ENCODE results near the gene DIAPH3. TPM values are rescaled to one million over a fixed set of nuclear protein-coding genes. Genes with fewer than 3 reads are reported as not detected.

Gene DIAPH3
- total and polyA plus RNA-seq, 2 of the 8 experiments (the other 6 are each of a cell fraction or from before 2014, with no cell fraction given) = 8.0 to 30.8 TPM

DNA sequence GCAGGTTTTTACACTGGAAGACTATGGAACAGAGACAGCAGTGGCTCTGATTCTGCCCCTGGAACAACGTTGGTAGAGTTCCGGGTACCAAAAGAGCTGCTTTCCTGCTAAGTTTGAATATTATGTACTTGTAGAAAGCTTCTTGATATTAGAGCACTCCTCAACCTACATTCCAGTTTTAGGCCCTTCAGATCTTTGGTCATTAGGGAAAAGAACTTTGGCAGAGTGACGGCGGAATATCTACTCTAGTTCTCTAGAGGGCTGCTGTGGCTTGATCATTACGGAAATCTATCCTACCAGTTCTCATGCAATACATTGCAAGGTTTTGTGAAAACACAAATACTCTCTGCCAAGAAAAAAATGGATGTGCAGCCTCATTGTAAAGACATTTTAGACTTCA, 415.7 kb downstream of the DIAPH3 start:
- TF ChIP-seq, protein P1, sequence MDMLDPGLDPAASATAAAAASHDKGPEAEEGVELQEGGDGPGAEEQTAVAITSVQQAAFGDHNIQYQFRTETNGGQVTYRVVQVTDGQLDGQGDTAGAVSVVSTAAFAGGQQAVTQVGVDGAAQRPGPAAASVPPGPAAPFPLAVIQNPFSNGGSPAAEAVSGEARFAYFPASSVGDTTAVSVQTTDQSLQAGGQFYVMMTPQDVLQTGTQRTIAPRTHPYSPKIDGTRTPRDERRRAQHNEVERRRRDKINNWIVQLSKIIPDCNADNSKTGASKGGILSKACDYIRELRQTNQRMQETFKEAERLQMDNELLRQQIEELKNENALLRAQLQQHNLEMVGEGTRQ (IDR thresholded peaks at IDR 0.05; ENCODE audit: low read length) = no peak
- TF ChIP-seq RBBP5 (IDR thresholded peaks at IDR 0.05; ENCODE audit: borderline replicate concordance, low read depth, low read length) = no peak
- no peak for TF ChIP-seq HDAC2 (IDR thresholded peaks at IDR 0.05; ENCODE audit: borderline replicate concordance in 1 of 2, low read depth in 2 of 2, low read length in 2 of 2)
- TF ChIP-seq CHD2 (IDR thresholded peaks at IDR 0.05; ENCODE audit: low read length) = no peak
- TF ChIP-seq NANOG (IDR thresholded peaks at IDR 0.05; ENCODE audit: insufficient read depth, low read depth, low read length, poor library complexity, severe bottlenecking) = no peak
- TF ChIP-seq BCL11A (IDR thresholded peaks at IDR 0.05; ENCODE audit: low read depth in 2 of 2, low read length in 2 of 2) = no peak
- TF ChIP-seq ASH2L (IDR thresholded peaks at IDR 0.05; ENCODE audit: low read length) = no peak
- TF ChIP-seq SP4 (IDR thresholded peaks at IDR 0.05; ENCODE audit: low read length) = no peak
- TF ChIP-seq KDM4A (IDR thresholded peaks at IDR 0.05; ENCODE audit: low read depth, low read length, severe bottlenecking) = no peak
- TF ChIP-seq TBP (IDR thresholded peaks at IDR 0.05; ENCODE audit: low read depth, low read length) = no peak
- TF ChIP-seq BACH1 (IDR thresholded peaks at IDR 0.05; ENCODE audit: low read length) = no peak
- H3K27me3 ChIP-seq (replicated peaks in 1 of 4; ENCODE audit: control insufficient read depth in 3 of 4, extremely low read depth in 1 of 4, insufficient read depth in 3 of 4, low read length in 3 of 4) = no peaks in the 10 kb centered on the region
- H2BK15ac ChIP-seq (ENCODE audit: low read length) = no peak overlapping the region
- no peak overlapping the region for H2AFZ ChIP-seq (ENCODE audit: low read length)
- H3K23me2 ChIP-seq (ENCODE audit: low read depth, low read length) = peaks cover 3% of the 10 kb centered on the region; the same call in 1 of the 2 replicates
- H4K8ac ChIP-seq (ENCODE audit: extremely low read depth, insufficient read depth, low read length) = no peak overlapping the region
- no peak overlapping the region for H3K23ac ChIP-seq (ENCODE audit: insufficient read length)
- no peak overlapping the region for H3K4me2 ChIP-seq (ENCODE audit: insufficient read depth in 1 of 2, low read depth in 2 of 2, low read length in 2 of 2)
- no peak overlapping the region for H4K5ac ChIP-seq (ENCODE audit: insufficient read length, low read depth, low read length)
- no peak overlapping the region for H3K27ac ChIP-seq (ENCODE audit: low read depth, low read length)
- no peaks in the 10 kb centered on the region for H3K79me1 ChIP-seq (ENCODE audit: low read depth, low read length)
- H3K36me3 ChIP-seq (ENCODE audit: control insufficient read depth in 2 of 4, insufficient read depth in 4 of 4, low read length in 3 of 4) = no peaks in the 10 kb centered on the region
- H2BK20ac ChIP-seq (ENCODE audit: low read length) = no peak overlapping the region
- H3K56ac ChIP-seq (replicated peaks; ENCODE audit: insufficient read length, low read depth, low read length) = no peak overlapping the region
- no peak overlapping the region for H2BK120ac ChIP-seq (replicated peaks; ENCODE audit: low read depth, low read length)
- no peak overlapping the region for H2BK5ac ChIP-seq (ENCODE audit: low read depth, low read length)
- H4K20me1 ChIP-seq (replicated peaks in 1 of 2; ENCODE audit: control insufficient read depth in 1 of 2, insufficient read depth in 2 of 2, low read length in 2 of 2) = no peaks in the 10 kb centered on the region
- CTCF ChIA-PET (ENCODE audit: partially characterized antibody) = interaction anchor here (0.8 to 1.2 kb wide), 4 partner anchors 15 to 362 kb away, joined by 3 to 6 read pairs (median 4); no protein-coding TSS in a partner anchor
- POLR2A ChIA-PET (ENCODE audit: partially characterized antibody) = no interaction called here
- DNase-seq (ENCODE audit: low read depth in 1 of 2, low spot score in 2 of 2) = no peak
- H3K4ac ChIP-seq (replicated peaks; ENCODE audit: insufficient read length, low read depth, low read length) = no peak overlapping the region
- H3K79me2 ChIP-seq (ENCODE audit: control insufficient read depth in 1 of 2, insufficient read depth in 2 of 2, low read length in 2 of 2) = no peaks in the 10 kb centered on the region
- no peak overlapping the region for H4K91ac ChIP-seq (replicated peaks; ENCODE audit: insufficient read length, low read length)
- H3K4me1 ChIP-seq (replicated peaks in 1 of 4; ENCODE audit: control insufficient read depth in 3 of 4, insufficient read depth in 4 of 4, low read length in 3 of 4) = peaks cover 3 to 11% (median 7%) of the 10 kb centered on the region in 4 experiments; a peak in 5 of 7 replicates
- no peaks in the 10 kb centered on the region for H3K9me3 ChIP-seq (ENCODE audit: insufficient read depth in 2 of 2, low read depth in 1 of 2, low read length in 1 of 2)
- H3K9ac ChIP-seq (replicated peaks in 1 of 4; ENCODE audit: extremely low read depth in 1 of 4, low read depth in 3 of 4, low read length in 3 of 4) = no peak overlapping the region
- H2AK5ac ChIP-seq (ENCODE audit: low read depth, low read length) = no peak overlapping the region
- no peak overlapping the region for H3K18ac ChIP-seq (ENCODE audit: extremely low read depth, low read length)
- WGBS, 2 experiments (ENCODE audit: extremely low coverage in 1 of 2, insufficient coverage in 1 of 2, insufficient read length in 1 of 2, insufficient replicate concordance in 2 of 2, low coverage in 1 of 2, low lambda C conversion rate in 2 of 2, missing lambda C conversion rate in 1 of 2) = 85% methylated on average over 5 of the region's 5 CpGs; no CpG with 5 or more reads in 1 of the 2 experiments
- no peak overlapping the region for H2BK12ac ChIP-seq (ENCODE audit: low read depth, low read length)
- no peak overlapping the region for H3K4me3 ChIP-seq (ENCODE audit: extremely low read depth in 1 of 4, insufficient read depth in 2 of 4, low read depth in 3 of 4, low read length in 4 of 4)
- H3K14ac ChIP-seq (ENCODE audit: insufficient read length) = no peak overlapping the region
- FAIRE-seq = no peak

Measured in H1 (cell line).